Measurements from ENCODE around the gene REEP1.

The REEP1 gene

GRCh38 chr2:86335865-86336674 lies 1.4 kb downstream of the REEP1 start:
- DNase-seq (ENCODE audit: extremely low spot score): peak; percentile 20
- CTCF ChIA-PET: no interaction called here
- TF ChIP-seq SP1 (IDR thresholded peaks at IDR 0.05) (no peak), PKNOX1 (IDR thresholded peaks at IDR 0.05) (no peak), FOXA1 (IDR thresholded peaks at IDR 0.05) (no peak), HDGF (IDR thresholded peaks at IDR 0.05; ENCODE audit: borderline replicate concordance) (no peak)
- POLR2A ChIA-PET: interaction anchor here (1.6 kb wide), 1 partner anchor 34 kb away, joined by 4 read pairs; no protein-coding TSS in a partner anchor

GRCh38 chr2:86333378-86333777 lies 4.0 kb downstream of the REEP1 start:
- ChIA-PET CTCF (interaction anchor here (1.2 kb wide), 1 partner anchor 113 kb away, joined by 3 read pairs; no protein-coding TSS in a partner anchor), POLR2A (interaction anchor here (1.1 kb wide), 1 partner anchor 108 kb away, joined by 3 read pairs; the partner anchor contains the start of gene KDM3A)
- no peak for TF ChIP-seq SUZ12 (IDR thresholded peaks at IDR 0.05)
- TF ChIP-seq TARDBP (IDR thresholded peaks at IDR 0.05): no peak
- no peak for TF ChIP-seq PKNOX1 (IDR thresholded peaks at IDR 0.05)
- TF ChIP-seq ARNT (IDR thresholded peaks at IDR 0.05): no peak
- TF ChIP-seq ZNF384 (IDR thresholded peaks at IDR 0.05): no peak
- DNase-seq (ENCODE audit: extremely low spot score): no peak

- DNase-seq (ENCODE audit: extremely low spot score): no peak
- ChIA-PET CTCF (interaction anchor here (1.2 kb wide), 1 partner anchor 112 kb away, joined by 3 read pairs; no protein-coding TSS in a partner anchor), POLR2A (interaction anchor here (1.1 kb wide), 1 partner anchor 108 kb away, joined by 3 read pairs; the partner anchor contains the start of gene KDM3A)
- TF ChIP-seq BHLHE40 (IDR thresholded peaks at IDR 0.05; ENCODE audit: borderline replicate concordance): no peak
- no peak for TF ChIP-seq LEF1 (IDR thresholded peaks at IDR 0.05; ENCODE audit: borderline replicate concordance)
- TF ChIP-seq SP1 (IDR thresholded peaks at IDR 0.05): no peak
- no peak for TF ChIP-seq ELF4 (IDR thresholded peaks at IDR 0.05)
- no peak for TF ChIP-seq FOXA1 (IDR thresholded peaks at IDR 0.05)
- no peak for TF ChIP-seq L3MBTL2 (conservative IDR thresholded peaks at IDR 0.05)
- no peak for TF ChIP-seq HDGF (IDR thresholded peaks at IDR 0.05; ENCODE audit: borderline replicate concordance)
- TF ChIP-seq NFRKB (IDR thresholded peaks at IDR 0.05): no peak
- TF ChIP-seq PKNOX1 (IDR thresholded peaks at IDR 0.05): no peak
- no peak for TF ChIP-seq ARNT (IDR thresholded peaks at IDR 0.05)
- TF ChIP-seq SUZ12 (IDR thresholded peaks at IDR 0.05): no peak
- no peak for TF ChIP-seq TARDBP (IDR thresholded peaks at IDR 0.05)
- TF ChIP-seq FOXM1 (IDR thresholded peaks at IDR 0.05; ENCODE audit: borderline replicate concordance): no peak
Observed at GRCh38 chr2:86332654-86333053, 4.8 kb downstream of the REEP1 start.

- POLR2A ChIA-PET: no interaction called here
- CTCF ChIA-PET: no interaction called here
- TF ChIP-seq LEF1 (IDR thresholded peaks at IDR 0.05; ENCODE audit: borderline replicate concordance) (no peak), ARNT (IDR thresholded peaks at IDR 0.05) (no peak), CTBP1 (IDR thresholded peaks at IDR 0.05; ENCODE audit: borderline replicate concordance) (no peak), ZNF384 (IDR thresholded peaks at IDR 0.05) (no peak), SUZ12 (IDR thresholded peaks at IDR 0.05) (no peak), FOXA1 (IDR thresholded peaks at IDR 0.05) (no peak), SP1 (IDR thresholded peaks at IDR 0.05) (no peak), HDGF (IDR thresholded peaks at IDR 0.05; ENCODE audit: borderline replicate concordance) (no peak), ELF4 (IDR thresholded peaks at IDR 0.05) (no peak), FOXK2 (IDR thresholded peaks at IDR 0.05) (no peak), L3MBTL2 (conservative IDR thresholded peaks at IDR 0.05) (no peak), BHLHE40 (IDR thresholded peaks at IDR 0.05; ENCODE audit: borderline replicate concordance) (no peak), TARDBP (IDR thresholded peaks at IDR 0.05) (no peak), NFRKB (IDR thresholded peaks at IDR 0.05) (no peak), PKNOX1 (IDR thresholded peaks at IDR 0.05) (no peak), FOXM1 (IDR thresholded peaks at IDR 0.05; ENCODE audit: borderline replicate concordance) (no peak)
- no peak for DNase-seq (ENCODE audit: extremely low spot score)
Observed at GRCh38 chr2:86331384-86331783, 6.0 kb downstream of the REEP1 start.

GRCh38 chr2:86330001-86330400 lies 7.4 kb downstream of the REEP1 start:
- TF ChIP-seq BHLHE40 (IDR thresholded peaks at IDR 0.05; ENCODE audit: borderline replicate concordance) (no peak), FOXA1 (IDR thresholded peaks at IDR 0.05) (no peak), LEF1 (IDR thresholded peaks at IDR 0.05; ENCODE audit: borderline replicate concordance) (no peak), ZNF384 (IDR thresholded peaks at IDR 0.05) (no peak), HDGF (IDR thresholded peaks at IDR 0.05; ENCODE audit: borderline replicate concordance) (no peak), ELF4 (IDR thresholded peaks at IDR 0.05) (no peak), CTBP1 (IDR thresholded peaks at IDR 0.05; ENCODE audit: borderline replicate concordance) (no peak), FOXK2 (IDR thresholded peaks at IDR 0.05) (no peak), L3MBTL2 (conservative IDR thresholded peaks at IDR 0.05) (no peak), ARNT (IDR thresholded peaks at IDR 0.05) (no peak)
- ChIA-PET POLR2A (no interaction called here), CTCF (interaction anchor here (0.7 kb wide), 1 partner anchor 51 kb away, joined by 6 read pairs; no protein-coding TSS in a partner anchor)
- no peak for DNase-seq (ENCODE audit: extremely low spot score)

All from HEK293T (cell line).